ENCODE measurements around the gene RAET1L. TPM values are rescaled to one million over a fixed set of nuclear protein-coding genes. Genes with fewer than 3 reads are reported as not detected.

The RAET1L gene
- total and polyA plus RNA-seq, 2 experiments from 2014 or later = not detected

GRCh38 chr6:150069706-150070105 is 44.4 kb upstream of the RAET1L start:
- TF ChIP-seq REST (IDR thresholded peaks at IDR 0.05; ENCODE audit: unreplicated experiment) (no peak), CREB1 (CRISPR knock-in tag; IDR thresholded peaks at IDR 0.05; ENCODE audit: low read depth) (no peak)
- no peaks in the 10 kb centered on the region for H3K36me3 ChIP-seq (ENCODE audit: insufficient read depth)
- Mint-ChIP-seq H3K36me3 (ENCODE audit: low read depth) (no peaks in the 10 kb centered on the region; the same call in 2 of the 3 replicates), H3K27me3 (ENCODE audit: insufficient read depth, low read depth, poor library complexity) (peaks cover 24% of the 10 kb centered on the region), H3K4me1 (peaks cover 14% of the 10 kb centered on the region), H3K27ac (no peak overlapping the region), H3K4me3 (peak overlapping the region; percentile 45; the same call in 2 of the 3 replicates), H3K9me3 (no peaks in the 10 kb centered on the region)
- peak overlapping the region; percentile 96; the same call in 1 of the 2 replicates for H2AFZ ChIP-seq
- no peak overlapping the region for H3K27ac ChIP-seq (ENCODE audit: low read depth)
- H3K4me2 ChIP-seq = peak overlapping the region; percentile 93
- H4K20me1 ChIP-seq (replicated peaks; ENCODE audit: insufficient read depth) = no peaks in the 10 kb centered on the region
- no peaks in the 10 kb centered on the region for H3K79me2 ChIP-seq (replicated peaks; ENCODE audit: insufficient read depth)
- H3F3A ChIP-seq (replicated peaks; ENCODE audit: low read depth) = no peaks in the 10 kb centered on the region
- H3K27me3 ChIP-seq (ENCODE audit: insufficient read depth) = peaks cover 23% of the 10 kb centered on the region
- no peaks in the 10 kb centered on the region for H3K4me1 ChIP-seq (ENCODE audit: insufficient read depth)
- DNase-seq (ENCODE audit: low spot score) (no peak), ATAC-seq (no peak)
- H3K4me3 ChIP-seq = peak overlapping the region; percentile 89
- no peaks in the 10 kb centered on the region for H3K9me2 ChIP-seq (ENCODE audit: insufficient read depth)

- H3K27ac ChIP-seq (ENCODE audit: low read depth) = no peak within 1 kb of the TSS
- H3K27me3 ChIP-seq (ENCODE audit: insufficient read depth) = peaks cover 23% of the 10 kb centered on the region
- Mint-ChIP-seq H3K9me3 (no peaks in the 10 kb centered on the region), H3K27me3 (ENCODE audit: insufficient read depth, low read depth, poor library complexity) (peaks cover 24% of the 10 kb centered on the region), H3K27ac (no peak within 1 kb of the TSS), H3K4me3 (peak within 1 kb of the TSS; percentile 79), H3K36me3 (ENCODE audit: low read depth) (peaks cover 3% of the 10 kb centered on the region; the same call in 2 of the 3 replicates), H3K4me1 (peaks cover 12% of the 10 kb centered on the region)
- no peaks in the 10 kb centered on the region for H3K79me2 ChIP-seq (replicated peaks; ENCODE audit: insufficient read depth)
- H3K4me3 ChIP-seq = peak within 1 kb of the TSS; percentile 89
- peak within 1 kb of the TSS; percentile 98 for H2AFZ ChIP-seq
- DNase-seq (ENCODE audit: low spot score) = peak; percentile 86
- H3K9me2 ChIP-seq (ENCODE audit: insufficient read depth) = no peaks in the 10 kb centered on the region
- H3K4me1 ChIP-seq (ENCODE audit: insufficient read depth) = no peaks in the 10 kb centered on the region
- peak; percentile 89 for ATAC-seq
- H3F3A ChIP-seq (replicated peaks; ENCODE audit: low read depth) = no peaks in the 10 kb centered on the region
- no peaks in the 10 kb centered on the region for H3K36me3 ChIP-seq (ENCODE audit: insufficient read depth)
- peak within 1 kb of the TSS; percentile 95 for H3K4me2 ChIP-seq
- H4K20me1 ChIP-seq (replicated peaks; ENCODE audit: insufficient read depth) = no peaks in the 10 kb centered on the region
- TF ChIP-seq POLR2AphosphoS5 (IDR thresholded peaks at IDR 0.05; ENCODE audit: low read depth) (peak; percentile 81), REST (IDR thresholded peaks at IDR 0.05; ENCODE audit: unreplicated experiment) (no peak), ETS1 (IDR thresholded peaks at IDR 0.05) (no peak)
These were observed 43.7 kb upstream of the RAET1L start, which contains the start of gene ULBP3 for GRCh38 chr6:150068720-150069648. TSS of gene ULBP3 (minus strand) at chr6:150069121. CDS start at chr6:150069066, 55 bp downstream.

Measured in GM23338 (cell line).